Prostate gland (tissue), 2 donors: ENCODE data around the gene MGAT4A. TPM values are rescaled to one million over a fixed set of nuclear protein-coding genes. Genes with fewer than 3 reads are reported as not detected.

Source experiments
- DNase-seq: peaks from one replicate; pipeline ENCODE4 v3.0.0-alpha.2; 2019; ENCODE audit warnings: low spot score
- H3K27ac ChIP-seq, 2 donors: fragments of 200-600 bp; sonication (generic); 2 replicates each; pipeline ENCODE4 v1.5.1; 2017 to 2019
- H3K27me3 ChIP-seq: fragments of 200-600 bp; sonication (generic); replicated peaks from 2 replicates; pipeline ENCODE4 v1.5.1; 2019; ENCODE audit not compliant: insufficient read depth
- H3K36me3 ChIP-seq, 2 donors: fragments of 200-600 bp; sonication (generic); 1 replicate in 1 of 2; 2 replicates in 1 of 2; pipeline versions ENCODE4 v1.5.1 to v1.8.1; 2017 to 2019
- H3K4me1 ChIP-seq: fragments of 200-600 bp; sonication (generic); replicated peaks from 2 replicates; pipeline ENCODE4 v1.5.1; 2019
- H3K4me3 ChIP-seq, 2 donors: fragments of 200-600 bp; sonication (generic); 2 replicates each; pipeline ENCODE4 v1.5.1; 2017 to 2019
- H3K9me3 ChIP-seq: fragments of 200-600 bp; sonication (generic); 2 replicates; pipeline ENCODE4 v1.5.1; 2017
- POLR2A ChIP-seq: fragments of 450-650 bp; IDR thresholded peaks from one replicate; pipeline ENCODE4 v1.6.1; 2016; ENCODE audit warnings: antibody characterized with exemption, mild to moderate bottlenecking
- POLR2AphosphoS5 ChIP-seq: sonication (generic); formaldehyde crosslinking; IDR thresholded peaks from one replicate; pipeline ENCODE4 v1.6.1; 2017; ENCODE audit warnings: antibody characterized with exemption
- WGBS: methylation state at CpG from one replicate; pipeline ENCODE4 v1.1.5; 2018; 5-methylcytosine and 5-hydroxymethylcytosine counted together
- intact Hi-C: fragments of 100-400 bp; cut with DNase I; formaldehyde crosslinking; loops from one replicate; pipeline ENCODE4 v1.14.2; 2022
- total RNA-seq, 2 donors: library from RNA; depleted of rRNA; stranded (reverse); fragments of >200 nt; gene quantifications; one replicate each; pipeline ENCODE4 v1.1.0, GENCODE V29; 2016
- TF ChIP-seq, protein P1 (sequence below), 4 experiments: fragments of 200-600 bp in 2 of 4; fragments of 450-650 bp in 2 of 4; sonication (generic) in 2 of 4; IDR thresholded peaks; 1 replicate in 3 of 4; 2 replicates in 1 of 4; pipeline ENCODE4 v1.5.1; 2016 to 2019; ENCODE audit warnings: antibody characterized with exemption in 4 of 4, mild to moderate bottlenecking in 2 of 4, moderate library complexity in 2 of 4

MGAT4A gene
- total RNA-seq, 2 donors from 2014 or later: 14.0 to 20.4 TPM

DNA sequence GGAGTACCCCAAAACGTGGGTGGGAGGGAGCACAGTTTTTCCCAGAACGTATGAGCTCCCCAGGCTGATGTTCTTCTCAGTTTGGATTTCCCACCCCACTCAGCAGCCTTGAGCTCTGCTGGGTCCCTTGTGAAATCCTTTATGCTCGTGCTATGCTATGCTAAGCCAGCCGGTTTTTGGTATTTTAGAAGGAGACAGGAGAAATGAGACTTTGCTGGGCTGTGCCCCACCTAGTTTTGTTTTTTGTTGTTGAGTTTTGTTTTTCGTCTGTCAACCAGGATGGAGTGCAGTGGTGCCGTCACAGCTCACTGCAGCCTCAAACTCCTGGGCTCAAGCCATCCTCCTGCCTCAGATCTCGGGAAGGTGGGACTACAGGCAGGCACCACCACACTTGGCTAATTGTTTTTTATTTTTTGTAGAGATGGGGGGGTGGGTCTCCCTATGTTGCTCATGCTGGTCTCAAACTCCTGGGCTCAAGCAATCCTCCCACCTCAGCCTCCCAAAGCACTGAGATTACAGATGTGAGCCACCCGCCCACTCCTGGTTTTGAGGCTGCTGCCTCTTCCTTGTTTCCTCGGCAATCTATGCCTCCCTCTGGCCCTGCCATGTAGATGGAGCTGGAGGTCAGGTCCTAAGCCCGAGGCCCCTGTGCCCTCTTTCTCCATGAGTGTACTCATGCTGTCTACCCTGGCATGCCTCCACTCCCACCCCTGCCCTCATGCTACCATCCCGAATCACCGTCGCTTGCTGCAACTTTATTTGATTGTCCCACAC lies 17.5 kb upstream of the MGAT4A start:
- Histone ChIP-seq H3K9me3 (no peaks in the 10 kb centered on the region), H3K36me3 (no peaks in the 10 kb centered on the region), H3K4me3 (no peak overlapping the region), H3K27me3 (no peaks in the 10 kb centered on the region), H3K27ac (no peak overlapping the region), H3K4me1 (no peaks in the 10 kb centered on the region)
- TF ChIP-seq POLR2A (no peak), POLR2AphosphoS5 (no peak)
- TF ChIP-seq, protein P1, sequence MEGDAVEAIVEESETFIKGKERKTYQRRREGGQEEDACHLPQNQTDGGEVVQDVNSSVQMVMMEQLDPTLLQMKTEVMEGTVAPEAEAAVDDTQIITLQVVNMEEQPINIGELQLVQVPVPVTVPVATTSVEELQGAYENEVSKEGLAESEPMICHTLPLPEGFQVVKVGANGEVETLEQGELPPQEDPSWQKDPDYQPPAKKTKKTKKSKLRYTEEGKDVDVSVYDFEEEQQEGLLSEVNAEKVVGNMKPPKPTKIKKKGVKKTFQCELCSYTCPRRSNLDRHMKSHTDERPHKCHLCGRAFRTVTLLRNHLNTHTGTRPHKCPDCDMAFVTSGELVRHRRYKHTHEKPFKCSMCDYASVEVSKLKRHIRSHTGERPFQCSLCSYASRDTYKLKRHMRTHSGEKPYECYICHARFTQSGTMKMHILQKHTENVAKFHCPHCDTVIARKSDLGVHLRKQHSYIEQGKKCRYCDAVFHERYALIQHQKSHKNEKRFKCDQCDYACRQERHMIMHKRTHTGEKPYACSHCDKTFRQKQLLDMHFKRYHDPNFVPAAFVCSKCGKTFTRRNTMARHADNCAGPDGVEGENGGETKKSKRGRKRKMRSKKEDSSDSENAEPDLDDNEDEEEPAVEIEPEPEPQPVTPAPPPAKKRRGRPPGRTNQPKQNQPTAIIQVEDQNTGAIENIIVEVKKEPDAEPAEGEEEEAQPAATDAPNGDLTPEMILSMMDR (IDR thresholded peaks at IDR 0.05): no peak
- no peak for DNase-seq
- WGBS: 70% methylated on average over 13 of the region's 13 CpGs
- intact Hi-C loops: no loop called here

DNA sequence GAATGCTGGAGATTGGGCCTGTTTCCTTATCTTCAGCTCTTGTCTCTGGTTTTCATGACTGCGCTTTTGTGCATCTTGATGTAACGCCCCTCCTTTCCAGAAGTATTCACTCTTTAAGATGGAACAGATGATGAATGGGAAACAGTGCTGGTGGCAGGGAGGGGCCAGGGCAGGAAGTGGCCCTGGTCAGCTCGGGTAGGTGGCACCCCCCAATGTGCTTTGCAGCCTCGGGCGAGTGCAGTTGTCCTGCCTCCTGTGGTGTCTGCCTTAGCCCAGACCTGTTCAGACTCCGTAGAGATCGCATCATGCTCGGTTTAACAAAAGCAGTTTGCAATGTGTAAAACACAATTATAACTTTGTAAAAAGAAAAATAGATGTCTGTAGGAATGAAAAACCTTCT lies 17.0 kb upstream of the MGAT4A start:
- TF ChIP-seq POLR2A: no peak
- TF ChIP-seq, protein P1 (IDR thresholded peaks at IDR 0.05): no peak
- TF ChIP-seq POLR2AphosphoS5: no peak
- Histone ChIP-seq H3K27ac (no peak overlapping the region), H3K27me3 (no peaks in the 10 kb centered on the region), H3K36me3 (no peaks in the 10 kb centered on the region), H3K4me1 (no peaks in the 10 kb centered on the region), H3K9me3 (no peaks in the 10 kb centered on the region), H3K4me3 (no peak overlapping the region)
- DNase-seq: no peak
- intact Hi-C loops: no loop called here
- WGBS: 42% methylated on average over 8 of the region's 8 CpGs

DNA sequence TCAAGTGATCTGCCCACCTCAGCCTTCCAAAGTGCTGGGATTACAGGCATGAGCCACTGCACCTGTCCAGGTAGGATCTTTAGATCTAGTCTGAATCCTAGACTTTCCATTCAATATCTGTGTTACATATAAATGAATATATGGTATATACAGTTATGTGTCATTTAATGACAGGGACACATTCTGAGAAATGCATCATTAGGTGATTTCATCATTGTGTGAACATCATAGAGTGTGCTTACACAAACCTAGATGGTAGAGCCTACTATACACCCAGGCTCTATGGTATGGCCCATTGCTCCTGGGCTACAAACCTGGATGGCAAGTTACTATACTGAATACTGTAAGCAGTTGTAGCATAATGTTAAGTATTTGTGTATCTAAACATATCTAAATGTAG lies 15.5 kb upstream of the MGAT4A start:
- H3K9me3 ChIP-seq: no peaks in the 10 kb centered on the region
- no peak overlapping the region for H3K27ac ChIP-seq
- TF ChIP-seq, protein P1 (IDR thresholded peaks at IDR 0.05): no peak
- TF ChIP-seq POLR2AphosphoS5 (no peak), POLR2A (no peak)
- no peaks in the 10 kb centered on the region for H3K27me3 ChIP-seq
- intact Hi-C loops: no loop called here
- no peaks in the 10 kb centered on the region for H3K4me1 ChIP-seq
- DNase-seq: no peak
- no peak overlapping the region for H3K4me3 ChIP-seq
- no peaks in the 10 kb centered on the region for H3K36me3 ChIP-seq

DNA sequence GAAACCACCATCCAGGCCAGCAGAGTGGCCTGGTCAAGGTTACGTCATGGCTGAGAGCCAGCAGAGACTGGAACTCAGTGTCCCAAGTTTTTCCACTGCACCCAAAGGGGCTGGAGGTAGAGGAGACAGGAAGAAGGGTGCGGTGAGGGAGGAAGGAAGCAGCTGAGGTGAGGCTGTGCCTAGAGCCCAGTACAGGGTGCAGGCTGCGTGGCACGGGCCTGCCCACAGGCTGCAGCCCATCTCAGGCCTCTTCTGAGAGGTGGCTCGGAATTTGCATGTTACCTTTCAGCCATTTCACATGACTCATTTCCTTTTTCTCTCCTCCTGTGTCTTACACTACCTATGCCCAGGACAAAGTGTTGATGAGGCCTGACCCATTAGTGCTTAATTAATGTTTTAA lies 13.7 kb upstream of the MGAT4A start:
- intact Hi-C loops: no loop called here
- no peak for DNase-seq
- Histone ChIP-seq H3K4me1 (no peaks in the 10 kb centered on the region), H3K4me3 (no peak overlapping the region), H3K27me3 (no peaks in the 10 kb centered on the region), H3K36me3 (no peaks in the 10 kb centered on the region), H3K27ac (no peak overlapping the region), H3K9me3 (no peaks in the 10 kb centered on the region)
- TF ChIP-seq, protein P1 (IDR thresholded peaks at IDR 0.05): no peak
- TF ChIP-seq POLR2A (no peak), POLR2AphosphoS5 (no peak)
- WGBS: 94% methylated on average over 5 of the region's 5 CpGs

DNA sequence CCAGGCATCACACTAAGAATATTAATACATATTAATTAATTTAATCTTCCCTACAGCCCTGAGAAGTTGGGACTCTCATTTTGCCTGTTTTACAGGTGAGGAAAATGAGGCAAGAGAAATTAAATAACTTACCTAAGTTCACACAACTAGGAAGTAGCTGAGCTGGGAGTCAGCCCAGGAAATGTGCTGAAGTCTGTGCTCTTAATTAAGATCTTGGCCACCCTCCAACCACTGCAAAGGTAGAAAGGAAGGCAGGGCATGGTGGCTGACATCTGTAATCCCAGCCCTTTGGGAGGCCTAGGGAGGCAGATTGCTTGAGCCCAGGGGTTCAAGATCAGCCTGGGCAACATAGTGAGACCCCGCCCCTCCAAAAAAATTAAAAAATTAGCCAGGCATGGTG lies 12.9 kb upstream of the MGAT4A start:
- no peaks in the 10 kb centered on the region for H3K27me3 ChIP-seq
- H3K4me3 ChIP-seq: no peak overlapping the region
- WGBS: 100% methylated on average over 1 of the region's 1 CpG
- no peaks in the 10 kb centered on the region for H3K36me3 ChIP-seq
- H3K9me3 ChIP-seq: no peaks in the 10 kb centered on the region
- TF ChIP-seq POLR2AphosphoS5 (no peak), POLR2A (no peak)
- TF ChIP-seq, protein P1 (IDR thresholded peaks at IDR 0.05): no peak
- DNase-seq: no peak
- intact Hi-C loops: no loop called here
- no peaks in the 10 kb centered on the region for H3K4me1 ChIP-seq
- H3K27ac ChIP-seq: no peak overlapping the region
